ENCODE results near the gene SLC37A3.

DNA sequence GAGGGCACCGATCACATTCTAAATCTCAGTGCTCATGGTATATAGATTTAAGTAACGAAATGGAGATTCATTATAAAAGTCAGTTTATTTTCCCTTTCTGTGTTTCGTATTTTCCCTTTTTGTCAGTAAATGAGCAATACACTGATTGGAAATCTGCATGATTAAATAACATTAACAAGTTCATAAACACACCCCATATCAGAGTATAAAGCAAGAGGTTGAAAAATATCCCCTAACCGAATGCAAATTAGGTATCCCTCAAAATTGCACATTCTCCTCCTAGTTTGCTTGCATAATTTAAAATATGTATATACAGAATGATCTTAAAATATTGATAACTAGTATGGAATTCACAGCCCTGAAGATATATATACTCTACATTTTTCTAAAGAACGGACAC, 64.6 kb downstream of the SLC37A3 start:
- TF ChIP-seq TAF1 (IDR thresholded peaks at IDR 0.05; ENCODE audit: low read depth, low read length) (no peak), POLR2A (IDR thresholded peaks at IDR 0.05; ENCODE audit: low read depth, low read length) (no peak), POLR2AphosphoS5 (IDR thresholded peaks at IDR 0.05; ENCODE audit: low read depth, low read length) (no peak), SPI1 (IDR thresholded peaks at IDR 0.05; ENCODE audit: low read depth, low read length) (no peak), PAX5 (IDR thresholded peaks at IDR 0.05; ENCODE audit: insufficient read depth, low read length, severe bottlenecking) (no peak), POU2F2 (IDR thresholded peaks at IDR 0.05; ENCODE audit: low read depth, low read length) (no peak)

Data from GM12891 (cell line).